ENCODE data around the gene TREML2.

GRCh38 chr6:41201764-41202173 lies 820 bp upstream of the TREML2 start:
- TF ChIP-seq CTCF (IDR thresholded peaks at IDR 0.05) (no peak), POLR2A (IDR thresholded peaks at IDR 0.05) (no peak), POLR2AphosphoS5 (IDR thresholded peaks at IDR 0.05) (no peak)
